CD14-positive monocyte (primary cell): ENCODE data around the gene ZBTB47. TPM values are rescaled to one million over a fixed set of nuclear protein-coding genes. Genes with fewer than 3 reads are reported as not detected.
A peak's percentile ranks its signal among the peaks of the same experiment; 100 is the strongest.

Experiments
- DNase-seq, 3 donors: peaks; one replicate each; pipeline ENCODE4 v3.0.0-alpha.2; 2011 to 2022
- H2AFZ ChIP-seq: 2 replicates; pipeline ENCODE4 v1.6.0; 2012; ENCODE audit warnings: mild to moderate bottlenecking, low read depth, low read length, inconsistent platforms; ENCODE audit not compliant: insufficient read depth, poor library complexity, severe bottlenecking
- H3K27ac ChIP-seq, 2 donors: 1 replicate in 1 of 2; 2 replicates in 1 of 2; pipeline ENCODE4 v1.5.1; 2012 to 2013; ENCODE audit warnings: low read length in 2 of 2, control low read depth in 1 of 2, inconsistent platforms in 1 of 2, low read depth in 1 of 2, mild to moderate bottlenecking in 1 of 2
- H3K27me3 ChIP-seq, 2 donors: one replicate each; pipeline versions ENCODE4 v1.6.0 to v1.6.1; 2011 to 2013; ENCODE audit warnings: low read length in 2 of 2; ENCODE audit not compliant: control insufficient read depth in 2 of 2, insufficient read depth in 2 of 2
- H3K36me3 ChIP-seq, 2 donors: replicated peaks in 1 of 2; 1 replicate in 1 of 2; 2 replicates in 1 of 2; pipeline versions ENCODE4 v1.5.1 to v1.6.1; 2012 to 2013; ENCODE audit warnings: low read length in 2 of 2, control low read depth in 1 of 2, inconsistent platforms in 1 of 2, mild to moderate bottlenecking in 1 of 2; ENCODE audit not compliant: insufficient read depth in 2 of 2, control insufficient read depth in 1 of 2
- H3K4me1 ChIP-seq, 2 donors: 1 replicate in 1 of 2; 2 replicates in 1 of 2; pipeline versions ENCODE4 v1.5.1 to v1.6.1; 2012 to 2013; ENCODE audit warnings: low read length in 2 of 2, control low read depth in 1 of 2, inconsistent platforms in 1 of 2, mild to moderate bottlenecking in 1 of 2, moderate library complexity in 1 of 2; ENCODE audit not compliant: insufficient read depth in 2 of 2, control insufficient read depth in 1 of 2
- H3K4me2 ChIP-seq: replicated peaks from 2 replicates; pipeline ENCODE3; 2012; ENCODE audit warnings: low read length, moderate library complexity, mild to moderate bottlenecking; ENCODE audit not compliant: poor library complexity, severe bottlenecking; ENCODE audit errors: extremely low read depth
- H3K4me3 ChIP-seq, 3 experiments: fragments of 200-600 bp in 1 of 3; sonication (generic) in 1 of 3; replicated peaks in 1 of 3; 1 replicate in 2 of 3; 2 replicates in 1 of 3; pipeline ENCODE4 v1.5.1; 2011 to 2013; ENCODE audit warnings: low read length in 3 of 3, mild to moderate bottlenecking in 3 of 3, control low read depth in 2 of 3, low read depth in 2 of 3, inconsistent platforms in 1 of 3, moderate library complexity in 1 of 3
- H3K79me2 ChIP-seq: 2 replicates; pipeline ENCODE4 v1.6.0; 2012; ENCODE audit warnings: mild to moderate bottlenecking, control low read depth, inconsistent platforms, low read length, moderate library complexity; ENCODE audit not compliant: insufficient read depth
- H3K9ac ChIP-seq: 2 replicates; pipeline ENCODE4 v1.6.0; 2017; ENCODE audit warnings: low read length, mild to moderate bottlenecking; ENCODE audit not compliant: insufficient read depth, poor library complexity, severe bottlenecking
- H3K9me3 ChIP-seq, 2 donors: replicated peaks in 1 of 2; 1 replicate in 1 of 2; 2 replicates in 1 of 2; pipeline versions ENCODE4 v1.5.1 to v1.6.1; 2012 to 2013; ENCODE audit warnings: low read length in 2 of 2, control low read depth in 1 of 2; ENCODE audit not compliant: control insufficient read depth in 1 of 2, insufficient read depth in 1 of 2
- H4K20me1 ChIP-seq: 2 replicates; pipeline ENCODE4 v1.6.0; 2012; ENCODE audit warnings: mild to moderate bottlenecking, low read length, control low read depth, moderate library complexity; ENCODE audit not compliant: insufficient read depth
- H3K27ac Mint-ChIP-seq, 7 donors: one replicate each; pipeline ENCODE4 v1.8.0; 2020; ENCODE audit warnings: mild to moderate bottlenecking in 7 of 7, mixed read lengths in 7 of 7, moderate library complexity in 6 of 7, inconsistent platforms in 2 of 7
- H3K27me3 Mint-ChIP-seq, 3 donors: one replicate each; pipeline ENCODE4 v1.8.0; 2021 to 2022; ENCODE audit warnings: low read depth in 3 of 3, mild to moderate bottlenecking in 3 of 3, mixed read lengths in 3 of 3, moderate library complexity in 3 of 3, inconsistent platforms in 1 of 3
- H3K36me3 Mint-ChIP-seq, 2 donors: one replicate each; pipeline ENCODE4 v1.8.0; 2020; ENCODE audit warnings: mixed read lengths in 2 of 2, inconsistent platforms in 1 of 2, mild to moderate bottlenecking in 1 of 2
- H3K4me1 Mint-ChIP-seq: one replicate; pipeline ENCODE4 v1.8.0; 2020; ENCODE audit warnings: mild to moderate bottlenecking, mixed read lengths
- H3K4me3 Mint-ChIP-seq, 2 donors: one replicate each; pipeline ENCODE4 v1.8.0; 2020; ENCODE audit warnings: mild to moderate bottlenecking in 2 of 2, mixed read lengths in 2 of 2, moderate library complexity in 1 of 2
- H3K9me3 Mint-ChIP-seq, 7 donors: one replicate each; pipeline ENCODE4 v1.8.0; 2020 to 2022; ENCODE audit warnings: mixed read lengths in 7 of 7, mild to moderate bottlenecking in 6 of 7, moderate library complexity in 6 of 7, inconsistent platforms in 2 of 7
- CTCF ChIP-seq: fragments of 200-600 bp; IDR thresholded peaks from one replicate; pipeline ENCODE4 v1.8.0; 2022; ENCODE audit warnings: antibody characterized with exemption, mild to moderate bottlenecking
- WGBS: methylation state at CpG from one replicate; pipeline ENCODE4 v1.1.5; 2013; ENCODE audit warnings: missing lambda C conversion rate; ENCODE audit not compliant: insufficient coverage; 5-methylcytosine and 5-hydroxymethylcytosine counted together
- intact Hi-C, 2 donors: fragments of 100-400 bp; cut with micrococcal nuclease; formaldehyde crosslinking; loops; one replicate each; pipeline versions ENCODE4 v1.15.0 to v1.15.1; 2023
- polyA plus RNA-seq, 3 donors: library from polyadenylated mRNA; depleted of rRNA in 1 of 3; unstranded in 2 of 3; stranded (reverse) in 1 of 3; fragments of 300-500 nt in 2 of 3; fragments of >200 nt in 1 of 3; fragmentation: Illumina TruSeq in 2 of 3; gene quantifications; 1 replicate in 2 of 3; 2 replicates in 1 of 3; pipeline ENCODE4 v1.2.3, GENCODE V29; 2012 to 2021

The ZBTB47 gene
- polyA plus RNA-seq, 3 donors = 0.35 to 9.8 (median 0.41) TPM

DNA sequence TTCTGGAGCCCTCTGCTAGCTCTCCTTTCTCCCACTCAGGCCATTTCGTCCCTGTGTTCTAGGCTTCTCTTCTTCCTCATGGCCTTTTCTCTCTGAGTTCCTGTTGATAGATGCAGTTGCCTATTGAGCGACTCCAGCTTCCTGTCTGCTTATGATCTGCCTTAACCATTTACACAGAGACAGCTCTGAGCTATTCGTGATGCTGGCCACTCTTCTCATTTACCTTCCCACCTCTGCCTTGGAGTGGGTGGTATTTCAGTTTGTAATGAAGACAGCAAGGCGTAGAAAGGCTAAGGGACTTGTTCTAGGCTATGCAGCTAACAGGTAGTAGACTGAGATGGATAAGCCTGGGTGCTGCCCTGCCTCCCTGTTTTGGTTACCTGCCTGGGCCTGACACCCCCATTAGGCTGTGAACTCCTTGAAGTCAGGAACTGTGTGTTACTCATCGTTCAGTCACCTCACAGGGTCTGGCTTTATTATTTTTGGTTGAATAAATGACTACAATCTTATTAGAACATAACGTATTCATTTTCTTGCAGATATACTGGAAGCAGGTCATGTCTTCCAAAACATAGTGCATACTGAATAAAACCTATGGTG, 12.6 kb upstream of the ZBTB47 start:
- H3K36me3 Mint-ChIP-seq = peaks cover 46 to 52% of the 10 kb centered on the region in 2 donors
- no peak overlapping the region for H3K4me3 Mint-ChIP-seq
- Histone ChIP-seq H3K27me3 (no peaks in the 10 kb centered on the region), H3K27ac (peak overlapping the region in 1 of 2 donors; percentile 54), H3K4me3 (no peak overlapping the region), H3K9ac (no peak overlapping the region), H3K79me2 (peaks cover 78% of the 10 kb centered on the region), H3K4me1 (no peaks in the 10 kb centered on the region), H3K4me2 (no peak overlapping the region), H3K36me3 (peaks cover 88 to 97% of the 10 kb centered on the region in 2 donors), H2AFZ (no peak overlapping the region), H4K20me1 (peaks cover 99% of the 10 kb centered on the region), H3K9me3 (no peaks in the 10 kb centered on the region)
- no peaks in the 10 kb centered on the region for H3K4me1 Mint-ChIP-seq
- WGBS = 91% methylated on average over 1 of the region's 6 CpGs
- no peak for TF ChIP-seq CTCF
- intact Hi-C loops = no loop called here
- H3K27ac Mint-ChIP-seq = peak overlapping the region in 6 of 7 donors; percentile 9 to 81 (median 64)
- H3K27me3 Mint-ChIP-seq = no peaks in the 10 kb centered on the region
- DNase-seq = no peak
- no peaks in the 10 kb centered on the region for H3K9me3 Mint-ChIP-seq

- H3K27me3 ChIP-seq = no peaks in the 10 kb centered on the region
- no peak overlapping the region for H3K4me3 ChIP-seq
- H3K79me2 ChIP-seq = peaks cover 99% of the 10 kb centered on the region
- Mint-ChIP-seq H3K27me3 (peaks cover 0 to 2% (median 0%) of the 10 kb centered on the region in 3 donors), H3K9me3 (no peaks in the 10 kb centered on the region), H3K27ac (peak overlapping the region; percentile 31 to 61 (median 39)), H3K36me3 (peaks cover 56 to 70% of the 10 kb centered on the region in 2 donors), H3K4me1 (peaks cover 44% of the 10 kb centered on the region), H3K4me3 (no peak overlapping the region)
- WGBS = no CpG with 5 or more reads among the region's 5 CpGs
- intact Hi-C loops = no loop called here
- no peaks in the 10 kb centered on the region for H3K9me3 ChIP-seq
- H3K36me3 ChIP-seq = peaks cover 52 to 87% of the 10 kb centered on the region in 2 donors
- TF ChIP-seq CTCF = no peak
- no peak overlapping the region for H2AFZ ChIP-seq
- H3K9ac ChIP-seq = no peak overlapping the region
- H4K20me1 ChIP-seq = peaks cover 98% of the 10 kb centered on the region
- no peak for DNase-seq
- peaks cover 25 to 30% of the 10 kb centered on the region in 2 donors for H3K4me1 ChIP-seq
- peak overlapping the region in 1 of 2 donors; percentile 46 for H3K27ac ChIP-seq
- no peak overlapping the region for H3K4me2 ChIP-seq
Observed at GRCh38 chr3:42647821-42648459, 5.6 kb upstream of the ZBTB47 start.
